Fibroblast of the aortic adventitia (primary cell): ENCODE results near the gene FAM83D. TPM values are rescaled to one million over a fixed set of nuclear protein-coding genes. Genes with fewer than 3 reads are reported as not detected.
"Not testable (repeated sequence)": the region's sequence is repeated elsewhere in the genome, so short reads cannot be mapped to it uniquely, and the experiment has no call there.

Experiments
- DNase-seq: peaks from one replicate; pipeline ENCODE4 v3.0.0-alpha.2; 2010; ENCODE audit warnings: low read depth
- H3K4me3 ChIP-seq: 2 replicates; pipeline ENCODE4 v1.5.1; 2011; ENCODE audit warnings: low read depth, mild to moderate bottlenecking, control low read depth, low read length, moderate library complexity
- CTCF ChIP-seq: IDR thresholded peaks from 2 replicates; pipeline ENCODE4 v1.5.1; 2011; ENCODE audit warnings: mild to moderate bottlenecking, low read length, control low read depth, inconsistent platforms; ENCODE audit not compliant: insufficient read depth
- total RNA-seq: library from RNA; depleted of rRNA; stranded (reverse); fragments of >200 nt; gene quantifications from 2 replicates; pipeline ENCODE4 v1.2.3, GENCODE V29; 2012; ENCODE audit warnings: low replicate concordance

FAM83D gene
- total RNA-seq, 1 donor, result 16.7 TPM

- no peak for DNase-seq
- H3K4me3 ChIP-seq, result no peak overlapping the region
- no peak for TF ChIP-seq CTCF
These were observed 60.4 kb downstream of the FAM83D start for GRCh38 chr20:38986663-38987062.

GRCh38 chr20:38987777-38988176, 61.6 kb downstream of the FAM83D start:
- H3K4me3 ChIP-seq, result no peak overlapping the region
- no peak for DNase-seq
- no peak for TF ChIP-seq CTCF

- DNase-seq, result no peak
- TF ChIP-seq CTCF, result no peak
- no peak overlapping the region for H3K4me3 ChIP-seq
These were observed 64.5 kb downstream of the FAM83D start for GRCh38 chr20:38990728-38991127.

- no peak for TF ChIP-seq CTCF
- DNase-seq, result no peak
- no peak overlapping the region for H3K4me3 ChIP-seq
These were observed 65.8 kb downstream of the FAM83D start for GRCh38 chr20:38991814-38992704.

- no peak for TF ChIP-seq CTCF
- H3K4me3 ChIP-seq, result no peak overlapping the region
- no peak for DNase-seq
These were observed 69.4 kb downstream of the FAM83D start for GRCh38 chr20:38995536-38996044.

GRCh38 chr20:38996866-38997265, 70.6 kb downstream of the FAM83D start:
- DNase-seq, H3K4me3 ChIP-seq: not testable (repeated sequence)

GRCh38 chr20:38997622-38998021, 71.4 kb downstream of the FAM83D start:
- no peak overlapping the region for H3K4me3 ChIP-seq
- TF ChIP-seq CTCF, result no peak
- no peak for DNase-seq
